HG03432 (cell line): ENCODE data around the gene ZMAT5.

ENCODE experiments used
- ATAC-seq: cut with Tn5 transposase; IDR thresholded peaks from one replicate; pipeline ENCODE4 v1.9.1; 2021; ENCODE audit warnings: mild to moderate bottlenecking, moderate library complexity; ENCODE audit not compliant: unreplicated experiment

Gene ZMAT5

DNA sequence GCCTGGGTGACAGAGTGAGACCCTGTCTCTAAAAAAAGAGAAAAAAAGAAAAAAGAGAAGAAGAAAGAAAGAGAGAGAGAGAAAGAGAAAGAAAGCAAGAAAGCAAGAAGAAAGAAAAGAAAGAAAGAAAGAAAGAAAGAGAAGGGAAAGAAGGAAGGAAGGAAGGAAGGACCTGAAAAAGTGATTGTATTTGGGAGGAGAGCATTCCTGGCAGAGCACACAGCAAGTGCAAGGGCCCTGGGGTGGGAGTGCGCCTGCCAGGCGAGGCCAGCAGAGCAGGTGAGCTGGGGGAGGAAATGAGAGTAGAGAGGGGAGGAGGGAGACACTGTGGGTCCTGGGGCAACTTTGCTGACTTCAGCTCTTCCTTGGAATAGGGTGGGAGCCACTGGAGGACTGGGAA is 54.7 kb downstream of the ZMAT5 start:
- ATAC-seq, result no peak

DNA sequence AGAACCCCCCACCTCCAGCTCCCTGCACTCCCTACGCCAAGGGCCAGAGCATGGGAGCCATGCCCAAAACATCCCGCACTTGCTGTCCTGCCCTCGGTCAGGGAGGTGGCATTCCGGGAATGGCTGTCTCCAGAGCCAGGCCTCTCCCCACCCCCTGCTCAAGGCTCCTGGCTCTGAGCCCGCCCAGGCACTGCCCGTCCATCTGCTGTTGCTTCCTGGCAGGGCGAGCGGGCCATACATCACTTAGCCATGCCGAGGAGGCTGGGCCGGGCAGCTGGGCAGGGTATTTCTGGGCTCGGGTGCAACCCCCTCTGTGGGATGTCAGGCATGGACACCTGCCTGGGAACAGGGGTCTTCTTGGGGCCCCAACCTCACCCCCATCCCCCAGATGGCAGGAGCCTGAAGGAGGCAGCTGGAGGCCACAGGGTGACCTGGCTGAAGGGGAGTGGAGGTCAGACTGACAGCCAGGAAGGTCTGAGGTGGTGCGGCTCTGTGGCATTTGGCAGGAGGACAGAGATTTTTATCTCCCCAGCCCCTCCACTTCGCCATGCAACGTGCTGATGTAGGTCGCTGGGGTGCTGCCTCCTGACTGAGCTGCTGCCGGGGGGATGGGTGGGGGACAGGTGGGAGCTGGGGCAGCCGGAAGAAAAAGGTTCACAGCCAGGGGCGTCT is 55.7 kb downstream of the ZMAT5 start:
- no peak for ATAC-seq

DNA sequence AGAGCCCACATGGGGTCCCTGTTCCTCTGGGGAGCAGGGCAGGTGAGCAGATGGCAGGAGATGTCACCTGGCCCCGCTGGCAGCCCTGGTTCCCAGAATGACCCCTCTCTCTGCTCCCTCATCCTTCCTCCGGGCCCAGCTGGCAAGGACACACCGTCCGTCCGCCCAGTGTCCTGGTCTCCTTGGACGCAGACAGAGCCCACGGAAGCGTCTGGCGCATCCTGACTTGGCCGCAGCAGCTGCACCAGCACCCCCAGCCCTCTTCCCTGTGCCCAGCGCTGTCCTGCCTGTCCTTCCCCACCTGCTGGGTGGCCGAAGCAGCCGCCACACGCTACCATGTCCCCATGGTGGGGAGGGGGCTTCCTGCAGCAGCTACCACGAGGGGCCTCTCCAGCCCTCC is 56.6 kb downstream of the ZMAT5 start:
- no peak for ATAC-seq

DNA sequence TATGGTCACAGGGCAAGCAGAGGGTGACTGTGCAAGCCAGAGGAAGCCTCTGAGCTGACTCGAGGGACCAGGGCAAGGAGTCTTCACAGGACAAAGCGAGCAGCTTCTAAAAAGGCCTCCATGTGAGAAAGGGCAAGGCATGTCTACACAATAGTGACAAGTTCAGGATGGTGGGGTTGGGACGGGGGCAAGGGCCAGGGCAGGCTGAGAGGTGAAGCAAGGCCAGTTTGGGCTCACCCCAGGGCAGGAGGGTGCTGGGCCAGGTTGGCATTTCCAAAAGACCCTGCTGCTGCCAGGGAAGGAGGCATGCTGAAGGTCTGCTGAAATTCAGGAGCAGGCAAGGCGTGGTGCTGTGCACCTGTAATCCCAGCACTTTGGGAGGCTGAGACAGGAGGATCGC is 59.3 kb downstream of the ZMAT5 start:
- no peak for ATAC-seq

DNA sequence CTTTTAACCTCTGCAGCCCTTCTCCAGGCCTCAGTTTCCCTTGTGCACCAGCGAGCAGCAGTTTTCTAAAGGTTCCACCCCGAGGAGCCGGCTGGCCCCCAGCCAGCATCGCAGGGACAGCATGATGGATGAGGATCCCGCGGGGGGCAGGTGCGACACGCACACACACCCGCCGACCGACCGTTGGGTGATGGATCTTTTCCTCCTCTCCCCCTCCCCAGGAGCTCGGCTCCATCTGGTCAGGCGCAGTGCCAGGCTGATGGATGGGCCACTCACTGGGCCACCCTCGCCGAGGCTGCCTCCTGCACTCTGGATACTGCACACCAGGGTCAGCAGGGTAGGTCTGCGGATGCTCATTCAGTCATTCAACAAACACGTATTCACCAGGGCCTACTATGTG is 59.8 kb downstream of the ZMAT5 start:
- no peak for ATAC-seq

DNA sequence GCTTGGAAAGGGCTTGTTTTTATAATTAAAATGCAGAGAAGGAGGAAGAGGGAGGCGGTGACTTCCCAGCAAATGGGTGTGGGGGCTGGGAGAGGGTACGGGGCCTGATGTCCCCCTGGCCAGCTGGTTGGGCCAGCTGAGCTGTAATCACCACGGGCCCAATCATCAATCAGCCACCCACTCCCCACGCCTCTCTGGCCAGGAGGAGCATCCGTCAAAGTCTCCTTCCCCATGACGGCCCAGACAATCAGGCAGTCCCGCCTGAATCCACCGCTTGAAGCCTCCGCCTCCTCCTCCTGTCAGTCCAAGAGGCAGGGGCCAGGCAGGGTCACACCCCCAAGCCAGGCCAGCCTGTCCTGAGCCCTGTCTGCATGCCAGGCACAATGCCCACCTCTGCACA is 60.3 kb downstream of the ZMAT5 start:
- ATAC-seq, result no peak

DNA sequence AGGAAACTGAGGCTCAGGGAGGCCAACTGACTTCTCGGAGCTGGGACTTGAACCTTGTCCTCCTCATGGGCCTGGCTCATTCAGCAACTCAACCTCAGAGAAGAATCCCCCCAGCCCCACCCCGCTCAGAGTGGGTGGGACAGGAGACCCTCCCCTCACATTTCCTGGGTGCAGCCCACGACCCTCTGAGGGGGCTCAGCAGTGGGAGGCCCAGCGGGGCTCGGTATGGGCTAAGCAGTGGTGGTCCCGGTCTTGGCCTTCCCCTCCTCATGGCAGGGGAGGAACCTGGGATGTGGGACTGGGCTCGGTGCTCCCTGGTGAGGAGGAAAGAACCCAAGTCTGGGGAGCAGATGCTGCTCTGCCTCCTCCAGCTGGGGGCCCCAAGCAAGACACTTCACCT is 61.2 kb downstream of the ZMAT5 start:
- no peak for ATAC-seq

DNA sequence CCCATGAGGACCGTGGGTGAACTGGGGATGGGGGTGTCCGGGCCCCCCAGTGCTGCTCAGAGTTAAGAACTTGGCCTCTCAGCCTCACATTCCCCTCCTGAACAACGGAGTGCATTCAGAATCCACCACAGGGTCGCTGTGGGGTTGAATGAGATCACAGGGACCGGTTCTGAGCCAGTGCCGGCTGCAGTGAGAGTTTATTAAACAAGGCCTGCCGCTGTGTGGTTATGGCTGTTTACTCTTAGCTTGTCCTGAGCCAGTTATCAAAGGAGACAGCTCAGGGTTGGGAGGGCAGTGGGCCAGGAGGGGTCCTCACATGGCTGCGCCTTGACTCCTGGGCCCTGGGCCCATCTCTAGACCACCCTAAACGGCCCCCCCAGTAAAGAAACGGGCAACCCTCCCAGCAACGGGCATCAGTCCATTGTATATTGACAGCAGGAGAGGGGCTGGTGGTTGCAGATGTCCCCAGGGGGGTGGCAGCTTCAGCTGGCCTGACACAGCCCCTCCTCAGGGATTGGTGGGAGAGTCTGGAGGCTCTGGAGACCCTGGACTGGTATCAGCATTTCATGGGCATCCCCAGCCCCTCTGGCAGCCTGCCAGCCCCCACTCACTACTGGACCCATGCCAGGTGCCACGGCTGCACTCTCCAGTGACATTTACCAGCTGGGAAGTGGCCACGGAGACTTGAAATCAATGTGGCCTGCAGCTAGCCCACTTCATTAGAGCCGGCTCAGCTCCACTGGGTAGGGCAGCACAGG is 62.1 kb downstream of the ZMAT5 start:
- no peak for ATAC-seq

DNA sequence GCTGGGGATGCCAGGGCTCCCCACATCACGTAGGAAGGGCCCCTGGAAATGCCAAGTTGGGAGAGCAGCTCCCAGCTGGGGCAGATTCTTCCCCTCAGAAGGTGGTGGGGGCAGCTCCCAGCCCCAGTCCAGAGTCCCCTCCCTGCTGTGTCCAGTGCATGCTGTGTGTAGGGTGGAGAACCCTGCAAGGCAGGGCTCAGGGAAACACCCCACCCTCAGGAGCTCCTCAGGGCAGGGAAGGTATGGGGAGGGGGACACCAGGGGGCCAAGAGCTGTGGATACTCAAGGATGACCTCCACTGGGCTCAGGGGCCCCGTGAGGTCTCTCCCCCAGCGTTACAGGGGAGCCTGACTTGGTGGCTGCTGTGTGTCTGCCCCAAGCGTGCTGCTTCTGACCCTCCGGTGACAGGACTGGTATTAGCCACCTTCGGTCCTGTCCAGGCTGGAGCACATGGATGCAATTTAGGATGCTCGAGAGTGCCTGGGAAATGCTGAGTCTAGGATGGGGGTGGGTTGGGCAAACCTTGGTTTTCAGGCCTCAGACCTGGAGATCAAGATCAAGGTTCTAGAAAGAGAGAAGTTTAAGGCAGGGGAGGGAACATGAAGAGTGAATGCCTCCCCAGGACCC is 63.1 kb downstream of the ZMAT5 start:
- ATAC-seq, result no peak

DNA sequence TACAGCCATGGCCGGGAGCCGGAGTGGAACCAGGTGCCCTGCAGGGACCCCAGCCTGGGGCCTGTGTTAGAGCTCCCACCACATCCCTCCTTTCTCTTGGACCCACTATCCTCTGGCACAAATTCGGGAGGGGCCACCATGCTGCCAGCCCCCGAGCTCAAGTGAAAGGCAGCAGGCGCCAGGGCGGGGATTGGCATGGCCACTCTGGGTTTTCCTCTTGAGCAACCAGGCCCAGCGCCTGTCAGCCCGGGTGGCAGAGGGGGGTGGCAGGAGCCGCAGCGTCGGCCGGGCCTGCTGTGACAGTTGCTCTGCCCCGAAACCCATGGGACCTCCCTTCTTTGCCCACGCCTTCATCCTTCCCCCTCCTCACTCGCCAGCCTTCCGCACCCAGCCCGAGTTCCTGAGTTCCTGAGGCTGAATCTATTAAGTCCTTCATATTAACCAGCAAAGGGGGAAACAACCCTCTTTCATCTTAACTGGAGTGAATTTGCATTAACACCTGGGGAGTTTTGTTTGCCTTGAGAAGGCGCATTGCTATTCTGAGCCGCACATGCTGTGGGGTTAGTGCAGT is 63.8 kb downstream of the ZMAT5 start:
- ATAC-seq, result no peak

DNA sequence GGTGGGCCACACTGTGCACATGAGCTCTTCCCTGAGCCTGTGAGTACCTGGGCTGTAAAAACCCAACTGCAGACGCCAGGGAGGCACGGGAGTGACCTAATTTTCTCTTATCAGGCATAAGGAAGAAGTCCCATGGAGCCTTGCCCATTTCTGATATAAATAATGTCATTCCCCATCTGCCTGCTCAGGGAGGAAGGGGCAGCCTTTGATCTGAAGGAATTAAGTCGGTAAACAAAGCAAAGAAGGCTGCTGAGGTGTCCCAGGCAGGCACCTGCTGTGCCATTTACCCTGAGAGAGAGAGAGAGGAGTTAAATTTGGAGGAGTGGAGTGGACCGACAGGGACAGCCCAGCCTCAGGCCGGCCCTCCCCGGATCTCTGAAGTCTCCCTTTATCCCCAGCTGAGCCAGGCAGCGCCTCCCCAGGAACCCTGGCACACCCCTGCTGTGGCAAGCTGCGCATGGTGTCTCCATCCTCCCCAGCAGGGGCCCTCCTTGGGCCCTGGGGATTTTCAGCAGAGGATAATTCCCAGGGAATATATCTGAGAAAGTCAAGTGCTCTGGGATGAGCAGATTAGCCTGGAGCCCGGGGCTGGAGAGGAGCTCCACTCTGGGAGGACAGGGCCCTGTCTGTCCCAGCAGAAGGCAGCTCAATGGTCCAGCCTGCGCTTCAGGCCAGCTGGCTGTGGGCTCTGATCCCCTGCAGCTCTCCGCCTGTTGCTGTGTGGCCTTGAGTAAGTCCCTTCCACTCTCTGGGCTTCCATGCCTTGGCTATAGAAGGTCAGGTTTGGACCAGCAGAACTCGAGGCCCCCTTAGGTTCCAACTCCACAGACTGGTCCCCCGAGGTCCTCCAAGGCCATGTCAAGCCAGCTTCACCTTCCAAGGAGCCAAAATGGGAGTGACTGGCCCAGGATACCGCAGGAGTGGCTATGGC is 64.5 kb downstream of the ZMAT5 start:
- no peak for ATAC-seq

DNA sequence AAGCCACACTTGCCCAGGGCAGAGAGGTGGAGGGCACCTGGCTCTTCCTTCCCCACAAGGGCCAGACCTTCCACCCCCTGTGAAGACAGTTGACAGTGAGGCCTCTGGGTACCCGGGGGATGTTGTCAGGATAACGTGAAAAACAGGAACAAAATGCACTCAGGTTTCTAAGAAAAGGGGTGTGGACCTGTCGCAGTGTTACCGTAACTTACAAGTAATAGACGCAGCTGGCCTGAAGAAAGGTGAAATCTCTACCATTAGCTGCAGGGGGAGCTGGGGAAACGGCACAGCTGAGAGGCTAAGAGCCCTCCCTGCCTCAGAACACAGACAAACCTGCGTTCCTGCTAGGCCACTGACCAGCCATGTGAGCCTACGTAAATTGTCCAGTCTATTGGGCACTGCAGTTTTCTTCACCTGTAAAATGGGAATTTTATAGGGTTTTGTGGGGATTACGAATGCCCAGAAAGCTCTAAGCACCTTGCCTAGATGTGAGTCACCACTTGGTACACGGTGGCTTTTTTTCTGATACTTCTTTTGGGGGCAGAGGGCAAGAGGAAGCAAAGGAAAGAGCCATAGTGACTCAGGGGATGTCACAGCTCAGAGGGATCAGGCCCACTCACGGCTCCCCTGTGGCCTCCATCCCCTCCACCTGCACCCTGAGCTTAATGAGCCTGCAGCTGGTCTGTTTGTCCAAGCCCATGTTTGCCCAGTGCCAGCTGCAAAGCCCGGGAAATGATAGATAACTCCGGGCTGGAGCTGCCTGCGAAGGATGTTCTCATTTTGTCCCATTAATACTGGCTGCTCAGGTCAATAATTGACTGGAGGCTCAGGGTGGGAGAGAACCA is 65.4 kb downstream of the ZMAT5 start:
- no peak for ATAC-seq

DNA sequence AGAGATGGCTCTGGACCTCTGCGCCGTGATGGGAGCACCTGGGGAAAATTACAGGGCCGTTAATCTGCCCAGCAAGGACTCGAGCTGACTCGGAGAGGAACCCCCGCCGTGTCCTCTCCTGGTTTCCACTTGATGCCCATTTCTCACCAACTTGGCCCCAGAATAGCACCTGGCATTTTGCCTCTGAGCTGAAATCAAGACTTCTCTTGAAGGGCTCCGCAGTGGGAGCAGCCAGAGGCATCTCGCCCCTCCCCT is 66.0 kb downstream of the ZMAT5 start:
- no peak for ATAC-seq

DNA sequence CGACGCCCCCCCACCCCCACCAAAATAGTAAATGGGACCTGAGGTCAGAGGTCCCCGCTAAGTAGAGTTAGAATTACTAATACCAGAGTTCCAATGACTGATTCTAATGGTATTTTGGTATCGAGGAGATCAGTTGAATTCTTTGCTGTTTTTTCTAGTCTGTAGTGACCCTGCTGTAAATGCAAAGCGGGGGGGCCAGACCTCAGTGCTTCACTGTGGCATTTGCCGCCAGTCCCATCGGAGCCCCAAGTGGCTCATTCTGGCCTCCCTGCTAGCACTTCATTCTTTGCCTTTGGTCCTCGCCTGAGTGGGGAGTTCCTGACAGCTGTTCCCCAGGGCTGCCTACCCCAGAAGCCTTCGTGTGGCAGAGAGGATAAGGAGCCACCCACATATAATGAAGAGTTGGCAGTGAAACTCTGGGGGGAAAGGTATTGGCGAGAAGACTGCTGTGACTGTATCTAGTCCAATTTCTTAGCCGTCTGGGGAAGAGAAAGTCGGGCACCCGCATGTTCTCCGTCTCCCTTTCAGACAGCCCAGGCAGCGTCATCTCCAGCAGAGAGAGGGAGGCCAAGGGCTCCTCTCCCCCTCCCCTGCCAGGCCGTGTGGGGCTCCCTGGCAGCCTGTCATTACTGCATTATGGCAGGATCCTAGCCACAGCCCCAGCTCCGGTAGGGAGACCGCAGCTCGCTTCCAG is 66.5 kb downstream of the ZMAT5 start:
- no peak for ATAC-seq

DNA sequence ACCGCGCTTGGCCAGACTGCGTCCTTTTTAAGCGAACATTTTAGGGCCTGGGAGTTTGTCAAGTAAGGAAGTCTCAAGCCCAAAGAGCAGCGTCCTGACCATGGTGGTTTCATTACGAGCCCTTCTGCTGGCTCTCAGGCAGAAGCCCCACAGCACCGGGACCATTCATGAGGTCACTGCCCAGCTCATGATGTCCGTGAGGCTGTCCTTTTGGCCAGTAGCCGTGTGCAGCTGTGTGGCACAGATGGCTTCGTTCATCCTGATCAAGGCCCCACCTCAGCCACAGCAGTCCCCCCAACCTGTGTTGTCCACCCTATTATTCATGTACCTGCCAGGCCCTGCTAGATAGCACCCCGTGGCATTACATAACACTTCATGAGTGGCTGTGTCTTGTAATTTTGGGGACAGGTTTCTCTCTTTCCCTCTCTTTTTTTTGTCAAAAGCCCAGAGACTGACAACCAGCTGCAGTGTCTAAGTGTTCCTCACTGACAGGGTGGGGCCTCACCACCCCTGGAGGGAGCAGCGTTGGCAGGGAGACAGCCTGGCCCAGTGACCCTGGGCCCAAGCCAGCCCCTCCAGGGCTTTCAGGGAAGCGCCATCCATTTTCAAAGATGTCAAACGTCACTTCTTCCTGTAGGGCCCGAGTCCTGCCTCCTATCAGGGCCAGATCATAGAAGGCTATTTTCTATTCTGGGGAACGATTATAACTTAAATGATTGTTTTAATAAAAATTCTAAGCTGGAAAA is 68.8 kb downstream of the ZMAT5 start:
- no peak for ATAC-seq

DNA sequence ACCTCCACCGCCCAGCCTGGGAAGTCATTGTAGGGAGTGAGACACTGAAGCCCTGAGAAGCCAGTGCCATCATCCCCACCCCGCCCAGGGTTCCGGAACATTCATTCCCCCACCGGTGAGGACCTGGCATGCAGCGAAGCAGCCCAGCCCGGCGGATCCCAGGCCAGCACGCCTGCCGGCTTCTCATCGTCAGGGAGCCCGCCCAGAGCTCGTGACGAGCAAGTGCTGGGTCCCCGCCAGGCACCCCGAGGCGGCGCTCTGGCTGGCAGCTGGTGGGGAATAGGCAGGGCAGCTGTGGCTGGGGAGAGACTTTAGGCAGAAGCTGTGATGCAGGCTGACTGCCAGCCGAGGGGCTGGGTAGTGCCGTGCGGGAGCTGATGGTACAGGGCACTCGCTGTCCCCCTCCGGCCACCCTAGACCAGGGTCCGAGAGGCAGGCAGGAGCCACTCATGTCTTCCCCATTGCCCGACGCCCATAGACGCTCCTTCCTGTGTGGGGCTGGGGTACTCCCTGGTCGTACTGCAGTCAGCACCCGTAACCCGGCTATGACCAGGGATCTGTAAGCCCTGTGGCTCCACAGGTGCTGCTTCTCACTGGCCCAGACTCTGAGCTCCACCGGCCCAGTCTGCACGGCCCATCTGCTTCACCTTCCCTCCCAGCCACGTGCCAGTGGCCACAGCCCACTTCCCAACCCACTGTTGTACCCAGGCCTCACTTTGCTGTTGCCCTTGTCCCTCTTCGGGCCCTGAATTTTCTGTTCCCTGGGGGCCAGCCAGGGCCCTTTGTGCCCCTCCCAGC is 71.5 kb downstream of the ZMAT5 start:
- no peak for ATAC-seq

DNA sequence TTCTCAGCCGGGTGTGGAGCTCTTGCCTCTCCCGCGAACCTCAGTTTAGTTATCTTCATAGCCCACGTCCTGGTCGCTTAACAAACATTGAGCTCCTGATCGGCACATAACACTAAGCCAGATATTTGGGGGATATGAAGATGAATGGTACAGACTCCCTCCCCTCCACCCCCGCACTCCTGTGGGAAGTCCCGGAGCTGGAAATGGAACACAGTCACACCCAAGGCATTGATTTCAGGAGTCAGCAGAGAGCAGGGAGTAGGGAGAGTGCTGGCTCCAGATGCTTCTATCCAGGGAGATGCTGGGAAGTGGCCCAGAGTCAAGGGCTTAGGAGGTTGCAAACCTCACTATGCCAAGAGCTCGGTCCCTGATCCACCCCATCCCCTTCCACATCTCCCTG is 73.1 kb downstream of the ZMAT5 start:
- ATAC-seq, result no peak

DNA sequence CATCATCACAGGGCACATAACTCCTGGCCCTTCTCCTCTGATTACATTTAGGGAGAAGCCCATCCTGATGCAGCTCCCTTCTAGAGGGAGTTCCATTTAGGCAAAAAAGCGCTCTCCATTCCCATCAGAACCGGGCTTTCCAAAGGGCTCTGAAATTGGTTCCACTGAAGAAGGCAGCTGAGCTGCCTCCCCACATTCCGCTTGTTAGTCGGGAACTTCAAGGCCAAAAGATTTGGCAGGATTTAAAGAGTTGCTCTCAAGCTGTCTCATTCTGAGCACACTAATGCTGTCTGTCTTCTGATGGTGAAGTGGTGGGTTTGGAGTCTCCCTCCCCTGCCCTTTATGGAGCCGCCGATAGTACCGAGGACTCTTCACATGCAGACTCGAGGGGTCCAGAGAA is 73.6 kb downstream of the ZMAT5 start:
- ATAC-seq, result no peak
